Testis (tissue), 3 donors: ENCODE measurements around the gene NPHP4. TPM values are rescaled to one million over a fixed set of nuclear protein-coding genes. Genes with fewer than 3 reads are reported as not detected.

Source experiments
- DNase-seq: peaks from one replicate; pipeline ENCODE4 v3.0.0-alpha.2; 2019
- H3K27ac ChIP-seq, 2 donors: fragments of 200-600 bp; sonication (generic); one replicate each; pipeline ENCODE4 v1.5.1; 2019
- H3K27me3 ChIP-seq: fragments of 200-600 bp; sonication (generic); one replicate; pipeline ENCODE4 v1.5.1; 2019
- H3K36me3 ChIP-seq: fragments of 200-600 bp; sonication (generic); one replicate; pipeline ENCODE4 v1.5.1; 2017; ENCODE audit warnings: low read depth; ENCODE audit errors: missing control alignments
- H3K4me1 ChIP-seq: fragments of 200-600 bp; sonication (generic); one replicate; pipeline ENCODE4 v1.5.1; 2019
- H3K4me3 ChIP-seq, 2 donors: fragments of 200-600 bp; sonication (generic); one replicate each; pipeline ENCODE4 v1.5.1; 2017 to 2019
- H3K9me3 ChIP-seq: fragments of 200-600 bp; sonication (generic); one replicate; pipeline ENCODE4 v1.5.1; 2017
- POLR2A ChIP-seq: fragments of 450-650 bp; IDR thresholded peaks from one replicate; pipeline ENCODE4 v1.6.1; 2017; ENCODE audit warnings: antibody characterized with exemption, mild to moderate bottlenecking, moderate library complexity
- WGBS, 2 donors: methylation state at CpG; one replicate each; pipeline ENCODE4 v1.1.5; 2018; 5-methylcytosine and 5-hydroxymethylcytosine counted together
- intact Hi-C: fragments of 100-400 bp; cut with DNase I; formaldehyde crosslinking; loops from one replicate; pipeline ENCODE4 v1.15.1; 2023; ENCODE audit warnings: low total_unique reads
- polyA plus RNA-seq: library from polyadenylated mRNA; stranded (reverse); fragments of 350-450 nt; fragmentation: Illumina TruSeq; extraction: RNeasy Lipid Tissue Mini Kit (QIAGEN cat#74804); gene quantifications from one replicate; pipeline ENCODE4 v1.2.3, GENCODE V29; 2014; ENCODE audit warnings: low read depth, low replicate concordance; ENCODE audit not compliant: insufficient read depth
- total RNA-seq, 2 donors: library from RNA; depleted of rRNA; stranded (reverse); fragments of >200 nt; gene quantifications; one replicate each; pipeline ENCODE4 v1.2.3, GENCODE V29; 2016
- TF ChIP-seq, protein P1 (sequence below), 3 experiments: fragments of 450-650 bp in 2 of 3; fragments of 200-600 bp in 1 of 3; sonication (generic) in 1 of 3; IDR thresholded peaks; one replicate each; pipeline ENCODE4 v1.5.1; 2016 to 2019; ENCODE audit warnings: antibody characterized with exemption in 3 of 3, mild to moderate bottlenecking in 2 of 3, moderate library complexity in 1 of 3

The NPHP4 gene
- total and polyA plus RNA-seq, 3 donors from 2014 or later = 26.3 to 65.9 (median 49.4) TPM

DNA sequence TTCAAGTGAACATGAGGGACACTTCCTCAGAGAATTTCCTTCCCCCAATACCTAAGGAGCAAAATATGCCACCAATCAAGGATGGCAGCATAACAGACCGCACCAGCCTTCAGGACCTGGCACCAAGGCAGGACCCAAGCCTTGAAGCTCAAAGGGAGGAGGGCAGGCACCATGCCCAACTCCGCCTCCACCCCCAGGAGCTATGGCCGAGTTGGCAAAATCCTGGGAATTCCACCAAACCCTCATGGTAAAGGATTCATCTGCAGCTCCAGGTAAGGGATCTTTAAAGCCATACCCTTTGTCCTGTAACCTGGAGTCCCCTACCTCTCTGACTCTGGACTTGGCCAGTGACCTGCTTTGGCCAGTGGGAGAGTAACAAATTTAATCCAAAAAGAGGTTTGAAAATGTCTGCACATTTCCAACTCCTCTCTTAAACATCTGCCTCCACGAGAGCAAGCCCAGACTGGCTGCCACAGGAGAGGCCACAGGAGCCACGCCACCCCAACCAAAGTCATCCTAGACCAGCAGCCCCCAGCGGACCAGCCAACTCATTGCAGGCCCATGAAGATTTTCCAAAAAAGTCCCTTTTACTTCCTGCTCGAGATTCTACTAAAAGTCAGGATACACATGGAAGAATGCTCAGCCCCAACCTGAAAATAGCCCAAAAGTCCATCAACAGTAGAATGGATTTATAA, 41.9 kb downstream of the NPHP4 start:
- Histone ChIP-seq H3K27me3 (no peaks in the 10 kb centered on the region), H3K9me3 (no peaks in the 10 kb centered on the region), H3K4me1 (no peaks in the 10 kb centered on the region), H3K36me3 (no peaks in the 10 kb centered on the region), H3K27ac (no peak overlapping the region), H3K4me3 (no peak overlapping the region)
- 93 to 95% methylated on average over 7 of the region's 7 CpGs for WGBS, 2 donors
- TF ChIP-seq, protein P1, sequence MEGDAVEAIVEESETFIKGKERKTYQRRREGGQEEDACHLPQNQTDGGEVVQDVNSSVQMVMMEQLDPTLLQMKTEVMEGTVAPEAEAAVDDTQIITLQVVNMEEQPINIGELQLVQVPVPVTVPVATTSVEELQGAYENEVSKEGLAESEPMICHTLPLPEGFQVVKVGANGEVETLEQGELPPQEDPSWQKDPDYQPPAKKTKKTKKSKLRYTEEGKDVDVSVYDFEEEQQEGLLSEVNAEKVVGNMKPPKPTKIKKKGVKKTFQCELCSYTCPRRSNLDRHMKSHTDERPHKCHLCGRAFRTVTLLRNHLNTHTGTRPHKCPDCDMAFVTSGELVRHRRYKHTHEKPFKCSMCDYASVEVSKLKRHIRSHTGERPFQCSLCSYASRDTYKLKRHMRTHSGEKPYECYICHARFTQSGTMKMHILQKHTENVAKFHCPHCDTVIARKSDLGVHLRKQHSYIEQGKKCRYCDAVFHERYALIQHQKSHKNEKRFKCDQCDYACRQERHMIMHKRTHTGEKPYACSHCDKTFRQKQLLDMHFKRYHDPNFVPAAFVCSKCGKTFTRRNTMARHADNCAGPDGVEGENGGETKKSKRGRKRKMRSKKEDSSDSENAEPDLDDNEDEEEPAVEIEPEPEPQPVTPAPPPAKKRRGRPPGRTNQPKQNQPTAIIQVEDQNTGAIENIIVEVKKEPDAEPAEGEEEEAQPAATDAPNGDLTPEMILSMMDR (IDR thresholded peaks at IDR 0.05) = no peak
- TF ChIP-seq POLR2A = no peak
- DNase-seq = no peak
- intact Hi-C loops = no loop called here

DNA sequence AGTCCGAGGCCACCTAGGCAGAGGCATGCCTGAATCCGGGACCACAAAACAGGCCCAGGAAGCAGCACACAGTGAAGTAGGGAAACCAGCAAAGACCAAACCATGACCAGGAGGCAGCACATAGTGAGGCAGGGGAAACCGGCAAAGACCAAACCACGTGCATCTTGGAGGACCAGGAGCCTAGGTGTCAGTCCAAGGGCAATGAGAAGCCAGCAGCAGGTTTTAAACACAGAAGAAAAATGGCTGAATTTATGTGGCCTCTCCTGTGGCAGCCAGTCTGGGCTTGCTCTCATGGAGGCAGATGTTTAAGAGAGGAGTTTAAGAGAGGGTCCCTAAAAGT, 42.5 kb downstream of the NPHP4 start:
- H3K9me3 ChIP-seq = no peaks in the 10 kb centered on the region
- no peaks in the 10 kb centered on the region for H3K27me3 ChIP-seq
- H3K4me1 ChIP-seq = no peaks in the 10 kb centered on the region
- no peak overlapping the region for H3K4me3 ChIP-seq
- no peak for DNase-seq
- no peak overlapping the region for H3K27ac ChIP-seq
- intact Hi-C loops = no loop called here
- TF ChIP-seq POLR2A = no peak
- TF ChIP-seq, protein P1 (IDR thresholded peaks at IDR 0.05) = no peak
- H3K36me3 ChIP-seq = no peaks in the 10 kb centered on the region
- WGBS, 2 donors = 86 to 87% methylated on average over 4 of the region's 4 CpGs

DNA sequence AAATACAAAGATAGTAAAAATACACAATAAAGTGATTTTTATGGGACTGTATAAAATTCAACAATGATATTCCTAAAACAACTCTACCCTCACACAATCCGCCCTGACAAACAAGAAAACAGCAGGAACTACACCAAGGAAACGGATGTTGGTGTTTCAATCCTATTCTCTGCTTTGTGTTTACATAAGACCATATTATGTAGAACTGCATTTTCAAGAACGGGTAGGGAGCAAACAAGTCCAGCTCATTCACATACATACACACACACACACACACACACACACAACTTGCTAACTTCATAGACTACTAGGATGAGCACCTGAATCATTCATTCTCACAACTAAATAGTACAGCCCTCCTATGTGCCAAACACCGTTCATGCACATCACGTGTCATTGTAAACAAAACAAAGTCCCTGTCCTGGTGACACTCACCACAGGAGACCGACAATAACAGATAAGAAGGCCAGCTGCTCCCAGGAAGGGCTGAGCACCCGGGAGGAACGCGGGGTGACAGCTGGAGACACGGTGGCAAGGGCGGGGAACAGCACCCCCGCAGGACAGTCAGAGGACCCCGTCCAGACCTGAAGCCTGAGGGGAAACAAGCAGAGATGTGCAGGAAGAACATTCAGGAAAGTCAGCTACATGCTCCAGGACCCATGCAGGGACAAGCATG, 43.0 kb downstream of the NPHP4 start:
- intact Hi-C loops = no loop called here
- H3K36me3 ChIP-seq = no peaks in the 10 kb centered on the region
- H3K27ac ChIP-seq = no peak overlapping the region
- H3K27me3 ChIP-seq = no peaks in the 10 kb centered on the region
- H3K9me3 ChIP-seq = no peaks in the 10 kb centered on the region
- WGBS, 2 donors = 85 to 89% methylated on average over 13 of the region's 13 CpGs
- H3K4me3 ChIP-seq = no peak overlapping the region
- no peaks in the 10 kb centered on the region for H3K4me1 ChIP-seq
- DNase-seq = no peak
- TF ChIP-seq, protein P1 (IDR thresholded peaks at IDR 0.05) = no peak
- no peak for TF ChIP-seq POLR2A

DNA sequence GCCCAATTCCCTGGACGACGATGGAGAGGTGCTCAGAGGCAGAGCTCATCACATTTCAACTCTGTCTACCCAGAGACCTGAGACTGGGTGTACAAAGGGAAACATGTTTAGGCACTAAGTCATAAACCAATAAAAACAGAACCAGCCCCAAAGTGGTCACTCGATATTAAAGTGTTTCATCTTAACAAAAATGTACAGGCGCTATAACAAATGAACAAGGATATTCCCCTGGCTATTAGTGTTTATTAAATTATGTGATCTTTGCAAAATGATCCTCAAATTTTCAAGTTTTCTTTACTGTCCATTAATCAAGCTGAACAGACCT, 43.6 kb downstream of the NPHP4 start:
- H3K27me3 ChIP-seq = no peaks in the 10 kb centered on the region
- no peaks in the 10 kb centered on the region for H3K36me3 ChIP-seq
- WGBS, 2 donors = 82 to 92% methylated on average over 4 of the region's 4 CpGs
- no peak for DNase-seq
- TF ChIP-seq POLR2A = no peak
- TF ChIP-seq, protein P1 (IDR thresholded peaks at IDR 0.05) = no peak
- intact Hi-C loops = no loop called here
- no peak overlapping the region for H3K27ac ChIP-seq
- no peaks in the 10 kb centered on the region for H3K4me1 ChIP-seq
- H3K4me3 ChIP-seq = no peak overlapping the region
- H3K9me3 ChIP-seq = no peaks in the 10 kb centered on the region
